Stimulated activated CD4-positive, alpha-beta T cell treated with anti-CD3 and anti-CD28 coated beads, Interleukin-15, amount 100 ng/mL, for 1 hour (primary cell): ENCODE results near the gene PTPRN2.
"Not testable (repeated sequence)": the region's sequence is repeated elsewhere in the genome, so short reads cannot be mapped to it uniquely, and the experiment has no call there.

ENCODE experiments used
- DNase-seq, 2 donors: peaks; one replicate each; pipeline ENCODE4 v3.0.0-alpha.2; 2020; ENCODE audit warnings: low read depth in 1 of 2, low spot score in 1 of 2

The PTPRN2 gene

GRCh38 chr7:157780721-157781120 lies 806.9 kb downstream of the PTPRN2 start:
- DNase-seq, result no peak

- DNase-seq, result no peak
These were observed 807.3 kb downstream of the PTPRN2 start for GRCh38 chr7:157780312-157780711.

- DNase-seq, result no peak
These were observed 808.4 kb downstream of the PTPRN2 start for GRCh38 chr7:157779206-157779605.

- not testable (repeated sequence) for DNase-seq
These were observed 810.3 kb downstream of the PTPRN2 start for GRCh38 chr7:157777194-157777762.

GRCh38 chr7:157775560-157776332 lies 811.9 kb downstream of the PTPRN2 start:
- no peak for DNase-seq

- DNase-seq, result no peak
These were observed 812.5 kb downstream of the PTPRN2 start for GRCh38 chr7:157775021-157775559.

- DNase-seq, result no peak
These were observed 813.1 kb downstream of the PTPRN2 start for GRCh38 chr7:157774495-157774894.

GRCh38 chr7:157773361-157773760 lies 814.3 kb downstream of the PTPRN2 start:
- DNase-seq, result no peak

- DNase-seq, result no peak
These were observed 815.0 kb downstream of the PTPRN2 start for GRCh38 chr7:157772486-157773130.

- no peak for DNase-seq
These were observed 815.9 kb downstream of the PTPRN2 start for GRCh38 chr7:157771689-157772088.

GRCh38 chr7:157770716-157771320 lies 816.8 kb downstream of the PTPRN2 start:
- no peak for DNase-seq

- DNase-seq, result no peak
These were observed 818.0 kb downstream of the PTPRN2 start for GRCh38 chr7:157769526-157770215.

- DNase-seq, result no peak
These were observed 818.5 kb downstream of the PTPRN2 start for GRCh38 chr7:157769086-157769485.

GRCh38 chr7:157768198-157768597 lies 819.4 kb downstream of the PTPRN2 start:
- DNase-seq, result no peak

GRCh38 chr7:157767506-157768197 lies 820.0 kb downstream of the PTPRN2 start:
- no peak for DNase-seq

GRCh38 chr7:157766098-157766497 lies 821.5 kb downstream of the PTPRN2 start:
- DNase-seq, result no peak

- DNase-seq, result no peak
These were observed 822.6 kb downstream of the PTPRN2 start for GRCh38 chr7:157764946-157765537.

- no peak for DNase-seq
These were observed 823.4 kb downstream of the PTPRN2 start for GRCh38 chr7:157764193-157764592.

- DNase-seq, result no peak
These were observed 824.2 kb downstream of the PTPRN2 start for GRCh38 chr7:157763279-157764000.
